Measurements from ENCODE around the gene CREB3L2.

The CREB3L2 gene

GRCh38 chr7:137847568-137848050 lies 154.3 kb downstream of the CREB3L2 start:
- H3K9me3 ChIP-seq (ENCODE audit: control insufficient read depth in 5 of 5, low read length in 5 of 5), result no peaks in the 10 kb centered on the region
- peaks cover 0 to 5% (median 0%) of the 10 kb centered on the region in 5 donors for H3K36me3 ChIP-seq (ENCODE audit: control insufficient read depth in 5 of 5, insufficient read depth in 5 of 5, low read length in 5 of 5)
- peaks cover 0 to 27% (median 11%) of the 10 kb centered on the region in 5 donors for H3K27me3 ChIP-seq (ENCODE audit: control insufficient read depth in 5 of 5, insufficient read depth in 4 of 5, low read length in 5 of 5)
- H3K27ac ChIP-seq (ENCODE audit: low read depth, low read length), result no peak overlapping the region
- H3K4me3 ChIP-seq (ENCODE audit: low read depth in 1 of 5, low read length in 5 of 5), result peak overlapping the region; percentile 9 to 64 (median 42)
- H3K4me1 ChIP-seq (ENCODE audit: control insufficient read depth in 5 of 5, insufficient read depth in 5 of 5, low read length in 5 of 5), result peaks cover 0 to 24% (median 20%) of the 10 kb centered on the region in 5 donors
- peak overlapping the region in 1 of 5 donors; percentile 59 for H3K9ac ChIP-seq (ENCODE audit: low read length in 5 of 5)

GRCh38 chr7:137846827-137847567 lies 154.9 kb downstream of the CREB3L2 start, which contains the start of gene DGKI:
Gene DGKI, minus strand, starts transcription at chr7:137846974.
- Histone ChIP-seq H3K36me3 (ENCODE audit: control insufficient read depth in 5 of 5, insufficient read depth in 5 of 5, low read length in 5 of 5) (peaks cover 0 to 2% (median 0%) of the 10 kb centered on the region in 5 donors), H3K9me3 (ENCODE audit: control insufficient read depth in 5 of 5, low read length in 5 of 5) (no peaks in the 10 kb centered on the region), H3K27me3 (ENCODE audit: control insufficient read depth in 5 of 5, insufficient read depth in 4 of 5, low read length in 5 of 5) (peaks cover 0 to 27% (median 11%) of the 10 kb centered on the region in 5 donors), H3K4me3 (ENCODE audit: low read depth in 1 of 5, low read length in 5 of 5) (peak within 1 kb of the TSS; percentile 38 to 64 (median 56)), H3K9ac (ENCODE audit: low read length in 5 of 5) (peak within 1 kb of the TSS in 1 of 5 donors; percentile 59), H3K27ac (ENCODE audit: low read depth, low read length) (no peak within 1 kb of the TSS), H3K4me1 (ENCODE audit: control insufficient read depth in 5 of 5, insufficient read depth in 5 of 5, low read length in 5 of 5) (peaks cover 0 to 24% (median 20%) of the 10 kb centered on the region in 5 donors)

GRCh38 chr7:137846549-137846826 lies 155.4 kb downstream of the CREB3L2 start:
- Histone ChIP-seq H3K4me1 (ENCODE audit: control insufficient read depth in 5 of 5, insufficient read depth in 5 of 5, low read length in 5 of 5) (peaks cover 0 to 24% (median 20%) of the 10 kb centered on the region in 5 donors), H3K27ac (ENCODE audit: low read depth, low read length) (no peak overlapping the region), H3K9ac (ENCODE audit: low read length in 5 of 5) (no peak overlapping the region), H3K27me3 (ENCODE audit: control insufficient read depth in 5 of 5, insufficient read depth in 4 of 5, low read length in 5 of 5) (peaks cover 0 to 27% (median 11%) of the 10 kb centered on the region in 5 donors), H3K4me3 (ENCODE audit: low read depth in 1 of 5, low read length in 5 of 5) (peak overlapping the region in 4 of 5 donors; percentile 19 to 64 (median 55)), H3K9me3 (ENCODE audit: control insufficient read depth in 5 of 5, low read length in 5 of 5) (no peaks in the 10 kb centered on the region), H3K36me3 (ENCODE audit: control insufficient read depth in 5 of 5, insufficient read depth in 5 of 5, low read length in 5 of 5) (no peaks in the 10 kb centered on the region)

- Histone ChIP-seq H3K27me3 (ENCODE audit: control insufficient read depth in 5 of 5, insufficient read depth in 4 of 5, low read length in 5 of 5) (peaks cover 0 to 27% (median 11%) of the 10 kb centered on the region in 5 donors), H3K27ac (ENCODE audit: low read depth, low read length) (no peak overlapping the region), H3K4me3 (ENCODE audit: low read depth in 1 of 5, low read length in 5 of 5) (no peak overlapping the region), H3K36me3 (ENCODE audit: control insufficient read depth in 5 of 5, insufficient read depth in 5 of 5, low read length in 5 of 5) (no peaks in the 10 kb centered on the region), H3K9ac (ENCODE audit: low read length in 5 of 5) (no peak overlapping the region), H3K9me3 (ENCODE audit: control insufficient read depth in 5 of 5, low read length in 5 of 5) (no peaks in the 10 kb centered on the region), H3K4me1 (ENCODE audit: control insufficient read depth in 5 of 5, insufficient read depth in 5 of 5, low read length in 5 of 5) (peaks cover 0 to 35% (median 28%) of the 10 kb centered on the region in 5 donors)
Measured at GRCh38 chr7:137844677-137845425, 157.0 kb downstream of the CREB3L2 start.

- Histone ChIP-seq H3K36me3 (ENCODE audit: control insufficient read depth in 5 of 5, insufficient read depth in 5 of 5, low read length in 5 of 5) (no peaks in the 10 kb centered on the region), H3K4me3 (ENCODE audit: low read depth in 1 of 5, low read length in 5 of 5) (no peak overlapping the region), H3K9me3 (ENCODE audit: control insufficient read depth in 5 of 5, low read length in 5 of 5) (no peaks in the 10 kb centered on the region), H3K27ac (ENCODE audit: low read depth, low read length) (peak overlapping the region; percentile 77), H3K27me3 (ENCODE audit: control insufficient read depth in 5 of 5, insufficient read depth in 4 of 5, low read length in 5 of 5) (peaks cover 0 to 12% (median 3%) of the 10 kb centered on the region in 5 donors), H3K4me1 (ENCODE audit: control insufficient read depth in 5 of 5, insufficient read depth in 5 of 5, low read length in 5 of 5) (peaks cover 0 to 37% (median 23%) of the 10 kb centered on the region in 5 donors), H3K9ac (ENCODE audit: low read length in 5 of 5) (peak overlapping the region in 2 of 5 donors; percentile 43 to 59)
Measured at GRCh38 chr7:137839903-137840779, 161.7 kb downstream of the CREB3L2 start.

GRCh38 chr7:137838706-137839315 lies 163.1 kb downstream of the CREB3L2 start:
- no peak overlapping the region for H3K4me3 ChIP-seq (ENCODE audit: low read depth in 1 of 5, low read length in 5 of 5)
- H3K27ac ChIP-seq (ENCODE audit: low read depth, low read length), result peak overlapping the region; percentile 77
- H3K36me3 ChIP-seq (ENCODE audit: control insufficient read depth in 5 of 5, insufficient read depth in 5 of 5, low read length in 5 of 5), result no peaks in the 10 kb centered on the region
- peak overlapping the region in 1 of 5 donors; percentile 3 for H3K9ac ChIP-seq (ENCODE audit: low read length in 5 of 5)
- H3K27me3 ChIP-seq (ENCODE audit: control insufficient read depth in 5 of 5, insufficient read depth in 4 of 5, low read length in 5 of 5), result peaks cover 0 to 1% (median 0%) of the 10 kb centered on the region in 5 donors
- H3K9me3 ChIP-seq (ENCODE audit: control insufficient read depth in 5 of 5, low read length in 5 of 5), result peaks cover 0 to under 1% (median 0%) of the 10 kb centered on the region in 5 donors
- peaks cover 0 to 45% (median 23%) of the 10 kb centered on the region in 5 donors for H3K4me1 ChIP-seq (ENCODE audit: control insufficient read depth in 5 of 5, insufficient read depth in 5 of 5, low read length in 5 of 5)

- no peaks in the 10 kb centered on the region for H3K27me3 ChIP-seq (ENCODE audit: control insufficient read depth in 5 of 5, insufficient read depth in 4 of 5, low read length in 5 of 5)
- peaks cover 0 to 16% (median 15%) of the 10 kb centered on the region in 5 donors for H3K9me3 ChIP-seq (ENCODE audit: control insufficient read depth in 5 of 5, low read length in 5 of 5)
- no peak overlapping the region for H3K4me3 ChIP-seq (ENCODE audit: low read depth in 1 of 5, low read length in 5 of 5)
- H3K36me3 ChIP-seq (ENCODE audit: control insufficient read depth in 5 of 5, insufficient read depth in 5 of 5, low read length in 5 of 5), result no peaks in the 10 kb centered on the region
- no peak overlapping the region for H3K9ac ChIP-seq (ENCODE audit: low read length in 5 of 5)
- peak overlapping the region; percentile 49 for H3K27ac ChIP-seq (ENCODE audit: low read depth, low read length)
- H3K4me1 ChIP-seq (ENCODE audit: control insufficient read depth in 5 of 5, insufficient read depth in 5 of 5, low read length in 5 of 5), result peaks cover 0 to 45% (median 23%) of the 10 kb centered on the region in 5 donors
Measured at GRCh38 chr7:137836541-137836940, 165.3 kb downstream of the CREB3L2 start.

GRCh38 chr7:137836113-137836509 lies 165.8 kb downstream of the CREB3L2 start:
- H3K4me3 ChIP-seq (ENCODE audit: low read depth in 1 of 5, low read length in 5 of 5), result no peak overlapping the region
- H3K9me3 ChIP-seq (ENCODE audit: control insufficient read depth in 5 of 5, low read length in 5 of 5), result peaks cover 0 to 16% (median 15%) of the 10 kb centered on the region in 5 donors
- peak overlapping the region; percentile 49 for H3K27ac ChIP-seq (ENCODE audit: low read depth, low read length)
- H3K9ac ChIP-seq (ENCODE audit: low read length in 5 of 5), result no peak overlapping the region
- no peaks in the 10 kb centered on the region for H3K36me3 ChIP-seq (ENCODE audit: control insufficient read depth in 5 of 5, insufficient read depth in 5 of 5, low read length in 5 of 5)
- peaks cover 0 to 45% (median 23%) of the 10 kb centered on the region in 5 donors for H3K4me1 ChIP-seq (ENCODE audit: control insufficient read depth in 5 of 5, insufficient read depth in 5 of 5, low read length in 5 of 5)
- H3K27me3 ChIP-seq (ENCODE audit: control insufficient read depth in 5 of 5, insufficient read depth in 4 of 5, low read length in 5 of 5), result no peaks in the 10 kb centered on the region

- Histone ChIP-seq H3K9ac (ENCODE audit: low read length in 5 of 5) (no peak overlapping the region), H3K27ac (ENCODE audit: low read depth, low read length) (no peak overlapping the region), H3K4me1 (ENCODE audit: control insufficient read depth in 5 of 5, insufficient read depth in 5 of 5, low read length in 5 of 5) (peaks cover 0 to 40% (median 23%) of the 10 kb centered on the region in 5 donors), H3K9me3 (ENCODE audit: control insufficient read depth in 5 of 5, low read length in 5 of 5) (peaks cover 0 to 16% (median 15%) of the 10 kb centered on the region in 5 donors), H3K27me3 (ENCODE audit: control insufficient read depth in 5 of 5, insufficient read depth in 4 of 5, low read length in 5 of 5) (no peaks in the 10 kb centered on the region), H3K4me3 (ENCODE audit: low read depth in 1 of 5, low read length in 5 of 5) (no peak overlapping the region), H3K36me3 (ENCODE audit: control insufficient read depth in 5 of 5, insufficient read depth in 5 of 5, low read length in 5 of 5) (no peaks in the 10 kb centered on the region)
Measured at GRCh38 chr7:137835486-137836112, 166.3 kb downstream of the CREB3L2 start.
